ENCODE data around the gene CNTNAP2.

CNTNAP2 gene

GRCh38 chr7:148435715-148436114 lies 2319.1 kb downstream of the CNTNAP2 start:
- DNase-seq (ENCODE audit: low read depth) = no peak
- TF ChIP-seq, protein P1, sequence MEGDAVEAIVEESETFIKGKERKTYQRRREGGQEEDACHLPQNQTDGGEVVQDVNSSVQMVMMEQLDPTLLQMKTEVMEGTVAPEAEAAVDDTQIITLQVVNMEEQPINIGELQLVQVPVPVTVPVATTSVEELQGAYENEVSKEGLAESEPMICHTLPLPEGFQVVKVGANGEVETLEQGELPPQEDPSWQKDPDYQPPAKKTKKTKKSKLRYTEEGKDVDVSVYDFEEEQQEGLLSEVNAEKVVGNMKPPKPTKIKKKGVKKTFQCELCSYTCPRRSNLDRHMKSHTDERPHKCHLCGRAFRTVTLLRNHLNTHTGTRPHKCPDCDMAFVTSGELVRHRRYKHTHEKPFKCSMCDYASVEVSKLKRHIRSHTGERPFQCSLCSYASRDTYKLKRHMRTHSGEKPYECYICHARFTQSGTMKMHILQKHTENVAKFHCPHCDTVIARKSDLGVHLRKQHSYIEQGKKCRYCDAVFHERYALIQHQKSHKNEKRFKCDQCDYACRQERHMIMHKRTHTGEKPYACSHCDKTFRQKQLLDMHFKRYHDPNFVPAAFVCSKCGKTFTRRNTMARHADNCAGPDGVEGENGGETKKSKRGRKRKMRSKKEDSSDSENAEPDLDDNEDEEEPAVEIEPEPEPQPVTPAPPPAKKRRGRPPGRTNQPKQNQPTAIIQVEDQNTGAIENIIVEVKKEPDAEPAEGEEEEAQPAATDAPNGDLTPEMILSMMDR (conservative IDR thresholded peaks at IDR 0.05; ENCODE audit: low read depth, low read length) = no peak
- H3K4me3 ChIP-seq (ENCODE audit: low read depth, low read length) = no peak overlapping the region

DNA sequence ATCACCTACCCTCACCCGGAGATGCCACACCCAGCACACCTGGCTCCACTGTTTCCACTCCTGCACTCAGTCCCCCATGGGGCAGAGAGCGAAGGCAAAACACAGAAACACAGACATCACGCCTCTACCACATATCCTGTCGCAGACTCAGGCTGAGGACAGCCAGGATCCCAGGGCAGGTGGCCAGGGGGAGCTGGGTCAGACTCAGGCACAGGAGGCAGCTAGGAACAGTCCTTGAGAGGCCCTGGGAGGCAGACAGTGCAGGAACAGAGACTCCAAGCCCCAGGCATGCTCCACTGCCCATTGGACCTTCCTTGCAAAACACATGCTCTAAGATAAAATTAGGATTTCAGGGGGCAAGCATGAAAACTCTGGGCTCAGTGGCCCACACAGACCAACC lies 2319.5 kb downstream of the CNTNAP2 start:
- TF ChIP-seq, protein P1 (conservative IDR thresholded peaks at IDR 0.05; ENCODE audit: low read depth, low read length) = no peak
- DNase-seq (ENCODE audit: low read depth) = no peak
- no peak overlapping the region for H3K4me3 ChIP-seq (ENCODE audit: low read depth, low read length)

DNA sequence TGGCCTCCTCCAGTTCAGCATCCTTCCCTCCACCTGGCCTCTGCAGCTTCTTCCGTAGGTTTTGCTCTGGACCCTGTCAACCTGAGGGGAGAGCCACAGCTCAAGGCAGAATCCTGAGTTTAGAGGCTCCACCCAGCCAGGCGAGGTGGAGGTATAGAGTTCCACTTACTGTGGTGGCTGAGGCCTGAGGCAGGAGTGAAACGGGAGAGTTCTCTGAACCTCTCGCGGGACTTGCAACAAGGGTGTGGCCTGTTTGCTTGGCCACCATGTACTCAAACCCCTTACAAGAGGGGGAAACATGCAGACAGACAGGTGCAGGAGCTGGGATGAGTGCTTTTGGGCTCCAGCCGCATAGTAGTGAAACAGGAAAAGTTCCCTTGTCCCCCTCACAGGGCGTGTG lies 2320.0 kb downstream of the CNTNAP2 start:
- no peak overlapping the region for H3K4me3 ChIP-seq (ENCODE audit: low read depth, low read length)
- TF ChIP-seq, protein P1 (conservative IDR thresholded peaks at IDR 0.05; ENCODE audit: low read depth, low read length) = no peak
- DNase-seq (ENCODE audit: low read depth) = no peak

DNA sequence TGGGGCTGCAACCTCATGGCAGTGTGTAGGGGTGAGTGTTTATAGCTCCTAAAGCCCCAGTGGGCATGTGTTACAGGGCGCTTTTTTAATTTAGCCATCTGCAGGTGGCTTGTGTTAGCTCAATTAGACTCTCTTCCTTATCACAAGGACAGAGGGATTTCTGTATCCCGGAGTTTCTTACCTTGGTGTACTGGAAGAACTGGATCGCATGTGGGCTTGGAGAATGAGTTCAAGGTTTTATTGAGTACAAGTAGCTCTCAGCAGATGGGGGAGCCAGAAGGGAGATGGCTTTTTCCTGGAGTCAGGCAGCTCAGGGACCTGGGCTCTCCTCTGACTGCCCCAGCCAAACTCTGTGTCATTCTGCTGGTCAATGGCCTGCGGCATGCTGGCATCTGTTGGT lies 2320.4 kb downstream of the CNTNAP2 start:
- TF ChIP-seq, protein P1 (conservative IDR thresholded peaks at IDR 0.05; ENCODE audit: low read depth, low read length) = no peak
- DNase-seq (ENCODE audit: low read depth) = no peak
- no peak overlapping the region for H3K4me3 ChIP-seq (ENCODE audit: low read depth, low read length)

DNA sequence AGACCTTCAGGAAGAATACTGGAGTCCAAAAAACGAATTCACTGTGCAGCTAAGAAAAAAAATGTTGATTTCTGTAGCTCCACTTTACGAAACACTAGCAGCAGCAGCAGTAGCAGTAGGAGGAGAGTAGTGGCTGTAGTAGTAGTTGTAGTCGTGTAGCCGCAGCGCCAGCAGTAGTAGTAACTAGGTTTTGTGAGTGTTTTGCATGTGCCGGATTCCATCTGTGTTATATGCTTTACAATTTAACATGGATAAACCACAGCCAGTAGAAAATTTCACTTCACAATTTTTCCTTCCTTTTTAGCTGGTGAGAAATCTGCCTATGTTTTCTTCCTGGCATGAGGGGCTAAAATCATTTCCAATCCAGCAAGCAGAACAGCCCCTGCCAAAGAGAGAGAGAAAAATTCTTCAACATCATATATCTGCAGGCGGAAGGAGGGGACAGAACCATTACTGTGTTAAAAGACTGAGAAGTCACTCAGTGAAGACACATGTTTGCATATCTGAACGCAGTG lies 2325.6 kb downstream of the CNTNAP2 start:
- TF ChIP-seq, protein P1 (conservative IDR thresholded peaks at IDR 0.05; ENCODE audit: low read depth, low read length) = no peak
- no peak for DNase-seq (ENCODE audit: low read depth)
- no peak overlapping the region for H3K4me3 ChIP-seq (ENCODE audit: low read depth, low read length)

GRCh38 chr7:148442933-148443332 lies 2326.3 kb downstream of the CNTNAP2 start:
- no peak for DNase-seq (ENCODE audit: low read depth)
- TF ChIP-seq, protein P1 (conservative IDR thresholded peaks at IDR 0.05; ENCODE audit: low read depth, low read length) = no peak
- no peak overlapping the region for H3K4me3 ChIP-seq (ENCODE audit: low read depth, low read length)

GRCh38 chr7:148445260-148446044 lies 2328.9 kb downstream of the CNTNAP2 start:
- no peak overlapping the region for H3K4me3 ChIP-seq (ENCODE audit: low read depth, low read length)
- TF ChIP-seq, protein P1 (conservative IDR thresholded peaks at IDR 0.05; ENCODE audit: low read depth, low read length) = no peak
- no peak for DNase-seq (ENCODE audit: low read depth)

All from choroid plexus epithelial cell (primary cell).